K562 (cell line): ENCODE results near the gene GTPBP1. TPM values are rescaled to one million over a fixed set of nuclear protein-coding genes. Genes with fewer than 3 reads are reported as not detected.

ENCODE experiments used
- ATAC-seq: fragments of 200-7000 bp; cut with Tn5 transposase; 3 replicates; pipeline ENCODE4 v1.9.1; 2020; ENCODE audit warnings: moderate library complexity
- BruUV-seq: library from RNA; stranded (reverse); fragments of 400-500 nt; replicated peaks from 2 replicates; lab custom pipeline; 2021; lab: Mats Ljungman, UMichigan
- CTCF ChIA-PET: fragments of 300-600 bp; formaldehyde crosslinking; extraction: SDS; loops from one replicate; lab custom pipeline; 2021; ENCODE audit warnings: low intra/inter-chr PET ratio; lab: Yijun Ruan, JAX
- POLR2A ChIA-PET: fragments of 300-600, 350-650 bp; sonication (Branson Sonifier 250); formaldehyde crosslinking; extraction: SDS; loops from one replicate; lab custom pipeline; 2021; ENCODE audit warnings: antibody characterized with exemption, inconsistent platforms; lab: Yijun Ruan, JAX
- DNase-seq, 4 experiments: peaks; one replicate each; pipeline versions ENCODE4 v3.0.0 to v3.0.0-alpha.2; 2011 to 2018; ENCODE audit warnings: low spot score in 3 of 4, mixed read lengths in 3 of 4; ENCODE audit errors: extremely low read depth in 1 of 4
- FAIRE-seq: peaks from 2 replicates; lab custom pipeline; 2011; peaks lifted over from hg19 to GRCh38; lab: Jason Lieb, UNC
- H2AFZ ChIP-seq: 2 replicates; pipeline ENCODE4 v1.6.0; 2011; ENCODE audit warnings: low read depth, low read length, control low read depth, inconsistent platforms
- H3K27ac ChIP-seq: fragments of 200-600 bp; 3 replicates; pipeline ENCODE4 v1.8.0; 2011; ENCODE audit warnings: low read depth, mild to moderate bottlenecking, control low read depth, inconsistent platforms, low read length, moderate library complexity, mixed read lengths; ENCODE audit errors: extremely low read depth
- H3K27me3 ChIP-seq, 2 experiments: fragments of 300-600 bp in 1 of 2; 2 replicates in 1 of 2; 3 replicates in 1 of 2; pipeline versions ENCODE4 v1.6.0 to v1.8.0; 2011; ENCODE audit warnings: inconsistent platforms in 2 of 2, low read length in 2 of 2, mild to moderate bottlenecking in 1 of 2, mixed read lengths in 1 of 2, moderate library complexity in 1 of 2; ENCODE audit not compliant: control insufficient read depth in 2 of 2, insufficient read depth in 2 of 2
- H3K36me3 ChIP-seq: fragments of 300-600 bp; 3 replicates; pipeline ENCODE4 v1.8.0; 2011; ENCODE audit warnings: mild to moderate bottlenecking, low read length, inconsistent platforms; ENCODE audit not compliant: control insufficient read depth, insufficient read depth
- H3K4me1 ChIP-seq, 2 experiments: fragments of 200-600 bp in 1 of 2; replicated peaks in 1 of 2; 2 replicates in 1 of 2; 3 replicates in 1 of 2; pipeline versions ENCODE4 v1.5.1 to v1.8.0; 2011; ENCODE audit warnings: inconsistent platforms in 2 of 2, low read length in 2 of 2, mild to moderate bottlenecking in 1 of 2, mixed read lengths in 1 of 2, moderate library complexity in 1 of 2; ENCODE audit not compliant: control insufficient read depth in 2 of 2, insufficient read depth in 2 of 2
- H3K4me2 ChIP-seq: 2 replicates; pipeline ENCODE4 v1.6.1; 2011; ENCODE audit warnings: low read length, control low read depth, inconsistent platforms, mixed read lengths; ENCODE audit not compliant: insufficient read depth
- H3K4me3 ChIP-seq: fragments of 200-600 bp; sonication (generic), shearing (Covaris generic); 2 replicates; pipeline ENCODE4 v1.5.1; 2016; ENCODE audit warnings: control low read depth, inconsistent platforms
- H3K79me2 ChIP-seq: fragments of 200-600 bp; 3 replicates; pipeline ENCODE4 v1.8.0; 2011; ENCODE audit warnings: low read length, inconsistent platforms; ENCODE audit not compliant: control insufficient read depth, insufficient read depth
- H3K9ac ChIP-seq, 2 experiments: 2 replicates each; pipeline versions ENCODE4 v1.6.0 to v1.6.1; 2011; ENCODE audit warnings: low read depth in 2 of 2, low read length in 2 of 2, control low read depth in 1 of 2, inconsistent platforms in 1 of 2, mild to moderate bottlenecking in 1 of 2, mixed read lengths in 1 of 2; ENCODE audit not compliant: insufficient read depth in 1 of 2
- H3K9me1 ChIP-seq: one replicate; pipeline ENCODE4 v1.6.0; 2011; ENCODE audit warnings: inconsistent platforms, mild to moderate bottlenecking, low read length, moderate library complexity; ENCODE audit not compliant: control insufficient read depth, insufficient read depth
- H3K9me3 ChIP-seq: replicated peaks from 2 replicates; pipeline ENCODE4 v1.5.1; 2011; ENCODE audit warnings: low read depth, low read length, inconsistent platforms; ENCODE audit not compliant: control insufficient read depth, insufficient read depth
- H4K20me1 ChIP-seq: replicated peaks from 2 replicates; pipeline ENCODE4 v1.6.1; 2011; ENCODE audit warnings: low read length, inconsistent platforms, mixed read lengths; ENCODE audit not compliant: control insufficient read depth, insufficient read depth
- CEBPB ChIP-seq: fragments of 450-650 bp; IDR thresholded peaks from 2 replicates; pipeline ENCODE4 v1.6.1; 2016; ENCODE audit warnings: missing genetic modification characterization, missing compliant biosample characterization
- HCFC1 ChIP-seq: IDR thresholded peaks from 2 replicates; pipeline ENCODE4 v1.6.1; 2012; ENCODE audit warnings: low read depth, low read length, improper control_type of control experiment
- OTX1 ChIP-seq: fragments of 450-650 bp; formaldehyde crosslinking; IDR thresholded peaks from 2 replicates; pipeline ENCODE4 v1.4.0; 2022; ENCODE audit warnings: mild to moderate bottlenecking
- TFAP4 ChIP-seq: sonication (generic); formaldehyde crosslinking; IDR thresholded peaks from 2 replicates; pipeline ENCODE4 v1.8.0; 2022; ENCODE audit warnings: missing genetic modification reagents, mild to moderate bottlenecking, moderate library complexity, borderline replicate concordance
- ZBED1 ChIP-seq: IDR thresholded peaks from 2 replicates; pipeline ENCODE4 v1.6.1; 2014
- ZFP30 ChIP-seq: fragments of 250-450 bp; sonication (Bioruptor Pico); IDR thresholded peaks from 2 replicates; pipeline ENCODE4 v1.8.0; 2022; ENCODE audit warnings: moderate library complexity, mild to moderate bottlenecking, inconsistent platforms, borderline replicate concordance
- WGBS: fragments of 100-300 bp; shearing (Covaris generic); methylation state at CpG from one replicate; pipeline ENCODE4 v1.1.6; 2016; ENCODE audit warnings: low coverage, mixed read lengths; ENCODE audit not compliant: insufficient coverage; ENCODE audit errors: missing lambda C conversion rate; 5-methylcytosine and 5-hydroxymethylcytosine counted together
- in situ Hi-C: fragments of 300-500 bp; cut with MboI; formaldehyde crosslinking; loops from 4 replicates; pipeline ENCODE4 v1.15.0; 2018; ENCODE audit warnings: inconsistent platforms, mixed read lengths
- intact Hi-C: fragments of 100-400 bp; cut with micrococcal nuclease; formaldehyde crosslinking; loops from 2 replicates; pipeline ENCODE4 v1.14.2; 2022
- polyA plus RNA-seq, 8 experiments: library from polyadenylated mRNA; depleted of rRNA in 4 of 8; stranded (reverse) in 5 of 8; unstranded in 3 of 8; fragments of >200 nt; fragmentation: Nextera tagmentation in 2 of 8; fragmentation: Illumina TruSeq in 1 of 8; extraction: Ambion mirVana in 2 of 8; extraction: Trizol in 1 of 8; gene quantifications; 2 replicates each; pipeline versions ENCODE4 v1.2.1 to v1.2.3, GENCODE V29; 2011 to 2014; ENCODE audit warnings: inconsistent platforms in 1 of 8, missing spikeins in 1 of 8
- total RNA-seq, 7 experiments: library from RNA; depleted of rRNA in 6 of 7; stranded (reverse); fragments of >200 nt in 6 of 7; fragmentation: Illumina TruSeq in 2 of 7; extraction: Trizol in 2 of 7; gene quantifications; 2 replicates each; pipeline versions ENCODE4 v1.2.1 to v1.2.3, GENCODE V29; 2011 to 2021; ENCODE audit warnings: low replicate concordance in 1 of 7
- TF ChIP-seq, protein P1 (sequence below): fragments of 200-800 bp; sonication (Bioruptor generic); IDR thresholded peaks from 2 replicates; pipeline ENCODE4 v1.6.1; 2017; ENCODE audit warnings: missing genetic modification characterization, missing compliant biosample characterization

Gene GTPBP1
- total and polyA plus RNA-seq, 9 of the 15 experiments (the other 6 are each of a cell fraction or from before 2014, with no cell fraction given) = 0.83 to 53.2 (median 23.3) TPM

DNA sequence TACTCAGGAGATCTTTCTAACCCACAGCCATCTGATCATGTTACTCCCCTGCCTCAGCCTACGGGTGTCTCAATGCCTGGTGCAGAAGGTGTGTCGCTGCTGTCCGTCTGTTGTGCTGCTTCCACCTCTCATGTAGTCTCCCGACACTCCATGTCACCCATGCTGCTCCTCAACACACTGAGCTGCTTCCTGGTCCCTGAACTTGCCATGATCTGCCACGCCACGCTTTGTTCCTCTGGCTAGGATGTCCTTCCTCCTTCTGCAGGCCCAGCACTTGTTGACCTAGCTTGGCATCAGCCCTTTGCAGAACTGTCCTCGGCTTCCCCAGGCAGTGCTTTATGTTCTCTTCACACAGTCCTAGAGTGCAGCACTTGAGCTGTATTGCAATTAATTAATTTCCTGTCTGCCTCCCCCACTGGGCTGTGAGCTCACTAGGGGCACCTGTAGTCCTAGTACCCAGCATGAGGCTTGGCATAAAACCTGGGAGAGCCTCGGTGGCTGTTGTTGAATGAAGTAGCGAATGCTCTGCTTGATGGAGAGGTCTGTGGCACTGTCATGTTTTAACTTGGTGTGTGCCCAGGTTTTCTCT, 9.5 kb downstream of the GTPBP1 start:
- peaks cover 47% of the 10 kb centered on the region for H4K20me1 ChIP-seq
- H3K4me1 ChIP-seq = peaks cover 40 to 50% of the 10 kb centered on the region in 2 experiments; a peak in 4 of 5 replicates
- FAIRE-seq = peak; percentile 6
- H3K27ac ChIP-seq = no peak overlapping the region; the same call in 2 of the 3 replicates
- no peaks in the 10 kb centered on the region for H3K9me3 ChIP-seq
- H3K4me3 ChIP-seq = no peak overlapping the region
- no peak for TF ChIP-seq OTX1 (CRISPR knock-in tag)
- no peak for TF ChIP-seq HCFC1
- TF ChIP-seq, protein P1, sequence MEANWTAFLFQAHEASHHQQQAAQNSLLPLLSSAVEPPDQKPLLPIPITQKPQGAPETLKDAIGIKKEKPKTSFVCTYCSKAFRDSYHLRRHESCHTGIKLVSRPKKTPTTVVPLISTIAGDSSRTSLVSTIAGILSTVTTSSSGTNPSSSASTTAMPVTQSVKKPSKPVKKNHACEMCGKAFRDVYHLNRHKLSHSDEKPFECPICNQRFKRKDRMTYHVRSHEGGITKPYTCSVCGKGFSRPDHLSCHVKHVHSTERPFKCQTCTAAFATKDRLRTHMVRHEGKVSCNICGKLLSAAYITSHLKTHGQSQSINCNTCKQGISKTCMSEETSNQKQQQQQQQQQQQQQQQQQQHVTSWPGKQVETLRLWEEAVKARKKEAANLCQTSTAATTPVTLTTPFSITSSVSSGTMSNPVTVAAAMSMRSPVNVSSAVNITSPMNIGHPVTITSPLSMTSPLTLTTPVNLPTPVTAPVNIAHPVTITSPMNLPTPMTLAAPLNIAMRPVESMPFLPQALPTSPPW = no peak
- TF ChIP-seq TFAP4 = no peak
- TF ChIP-seq CEBPB (tag) = no peak
- TF ChIP-seq ZFP30 (CRISPR knock-in tag) = no peak
- no peak for TF ChIP-seq ZBED1
- TF ChIP-seq, all 486 proteins: peak for 0
- DNase-seq (no peak), ATAC-seq (no peak; the same call in 2 of the 3 replicates)
- WGBS = 71% methylated on average over 9 of the region's 9 CpGs
- Histone ChIP-seq H2AFZ (no peak overlapping the region), H3K4me2 (peak overlapping the region; percentile 41; the same call in 1 of the 2 replicates), H3K79me2 (peaks cover 63% of the 10 kb centered on the region), H3K36me3 (peaks cover 60% of the 10 kb centered on the region; the same call in 2 of the 3 replicates), H3K9ac (peak overlapping the region in 1 of 2 experiments; percentile 65; a peak in 1 of 4 replicates), H3K9me1 (peaks cover 3% of the 10 kb centered on the region), H3K27me3 (no peaks in the 10 kb centered on the region)
- in situ Hi-C loops (no loop called here), intact Hi-C loops (no loop called here)
- BruUV-seq = no TSS peak
- POLR2A ChIA-PET = interaction anchor here (0.6 to 1.7 kb wide), 4 partner anchors 9 to 34 kb away, joined by 3 to 8 read pairs (median 4); partner anchors contain the start of genes GTPBP1 and TOMM22
- CTCF ChIA-PET = no interaction called here
